Transverse colon (tissue), 4 donors: ENCODE results near the gene NEK7.

Experiments used
- POLR2A ChIP-seq: fragments of 450-650 bp; IDR thresholded peaks from one replicate; pipeline ENCODE4 v1.6.1; 2016; ENCODE audit warnings: antibody characterized with exemption, mild to moderate bottlenecking, moderate library complexity
- POLR2AphosphoS5 ChIP-seq, 3 donors: sonication (generic); formaldehyde crosslinking; IDR thresholded peaks; one replicate each; pipeline ENCODE4 v1.6.1; 2016; ENCODE audit warnings: antibody characterized with exemption in 3 of 3
- TF ChIP-seq, protein P1 (sequence below), 5 experiments: fragments of 200-600 bp in 3 of 5; fragments of 450-650 bp in 2 of 5; sonication (generic) in 3 of 5; IDR thresholded peaks; 1 replicate in 2 of 5; 2 replicates in 3 of 5; pipeline ENCODE4 v1.5.1; 2016 to 2017; ENCODE audit warnings: antibody characterized with exemption in 5 of 5, inconsistent platforms in 3 of 5, mild to moderate bottlenecking in 2 of 5, moderate library complexity in 1 of 5

DNA sequence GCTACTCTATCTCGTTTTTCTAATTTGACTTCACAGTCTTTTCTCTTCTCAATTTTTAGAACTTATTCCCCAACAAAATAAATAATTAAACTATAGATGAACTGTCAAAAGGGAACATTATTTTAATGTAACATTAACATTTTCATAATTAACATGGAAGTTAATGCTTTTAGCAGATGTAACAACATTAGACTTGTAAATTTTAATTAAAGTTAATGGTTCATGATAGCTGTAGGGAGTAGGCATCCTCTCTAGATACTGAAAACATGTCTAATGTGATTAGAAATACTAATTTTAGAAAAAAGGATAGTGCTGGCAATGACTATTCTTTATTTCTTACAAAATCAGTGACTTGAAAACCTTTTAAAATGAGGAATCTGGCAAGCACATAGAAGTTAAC is 32.1 kb upstream of the NEK7 start:
- no peak for TF ChIP-seq POLR2AphosphoS5 (IDR thresholded peaks at IDR 0.05)
- TF ChIP-seq, protein P1, sequence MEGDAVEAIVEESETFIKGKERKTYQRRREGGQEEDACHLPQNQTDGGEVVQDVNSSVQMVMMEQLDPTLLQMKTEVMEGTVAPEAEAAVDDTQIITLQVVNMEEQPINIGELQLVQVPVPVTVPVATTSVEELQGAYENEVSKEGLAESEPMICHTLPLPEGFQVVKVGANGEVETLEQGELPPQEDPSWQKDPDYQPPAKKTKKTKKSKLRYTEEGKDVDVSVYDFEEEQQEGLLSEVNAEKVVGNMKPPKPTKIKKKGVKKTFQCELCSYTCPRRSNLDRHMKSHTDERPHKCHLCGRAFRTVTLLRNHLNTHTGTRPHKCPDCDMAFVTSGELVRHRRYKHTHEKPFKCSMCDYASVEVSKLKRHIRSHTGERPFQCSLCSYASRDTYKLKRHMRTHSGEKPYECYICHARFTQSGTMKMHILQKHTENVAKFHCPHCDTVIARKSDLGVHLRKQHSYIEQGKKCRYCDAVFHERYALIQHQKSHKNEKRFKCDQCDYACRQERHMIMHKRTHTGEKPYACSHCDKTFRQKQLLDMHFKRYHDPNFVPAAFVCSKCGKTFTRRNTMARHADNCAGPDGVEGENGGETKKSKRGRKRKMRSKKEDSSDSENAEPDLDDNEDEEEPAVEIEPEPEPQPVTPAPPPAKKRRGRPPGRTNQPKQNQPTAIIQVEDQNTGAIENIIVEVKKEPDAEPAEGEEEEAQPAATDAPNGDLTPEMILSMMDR (IDR thresholded peaks at IDR 0.05) = no peak
- no peak for TF ChIP-seq POLR2A
